Endothelial cell of umbilical vein (primary cell): ENCODE measurements around the gene ZNF99. TPM values are rescaled to one million over a fixed set of nuclear protein-coding genes. Genes with fewer than 3 reads are reported as not detected.
"Not testable (repeated sequence)": the region's sequence is repeated elsewhere in the genome, so short reads cannot be mapped to it uniquely, and the experiment has no call there.

ENCODE experiments used
- BruUV-seq: library from RNA; stranded (reverse); fragments of 400-500 nt; replicated peaks from 2 replicates; lab custom pipeline; 2021; lab: Mats Ljungman, UMichigan
- CTCF ChIA-PET: fragments of 300-600, 350-600 bp; sonication (Branson Sonifier 250); formaldehyde crosslinking; loops from one replicate; lab custom pipeline; 2021; ENCODE audit warnings: antibody characterized with exemption, inconsistent platforms; lab: Charles Lee
- POLR2A ChIA-PET: fragments of 300-600, 350-600 bp; sonication (Branson Sonifier 250); formaldehyde crosslinking; loops from one replicate; lab custom pipeline; 2021; ENCODE audit warnings: antibody characterized with exemption, inconsistent platforms; lab: Charles Lee
- DNase-seq: peaks from one replicate; pipeline ENCODE4 v3.0.0-alpha.2; 2011; ENCODE audit warnings: low read depth, low spot score
- FAIRE-seq: peaks from 2 replicates; lab custom pipeline; 2011; peaks lifted over from hg19 to GRCh38; lab: Jason Lieb, UNC
- H2AFZ ChIP-seq: 2 replicates; pipeline ENCODE4 v1.6.0; 2012; ENCODE audit warnings: low read depth, low read length, control low read depth, inconsistent platforms
- H3K27ac ChIP-seq: 2 replicates; pipeline ENCODE4 v1.5.1; 2011; ENCODE audit warnings: low read depth, mild to moderate bottlenecking, control low read depth, low read length, moderate library complexity; ENCODE audit not compliant: insufficient read depth
- H3K27me3 ChIP-seq, 2 experiments: 2 replicates each; pipeline versions ENCODE4 v1.6.0 to v1.6.1; 2011; ENCODE audit warnings: low read length in 2 of 2, mixed read lengths in 1 of 2; ENCODE audit not compliant: control insufficient read depth in 2 of 2, insufficient read depth in 2 of 2
- H3K36me3 ChIP-seq, 2 experiments: 2 replicates in 1 of 2; 3 replicates in 1 of 2; pipeline ENCODE4 v1.5.1; 2011; ENCODE audit warnings: low read length in 2 of 2, mild to moderate bottlenecking in 1 of 2, moderate library complexity in 1 of 2; ENCODE audit not compliant: control insufficient read depth in 2 of 2, insufficient read depth in 2 of 2; ENCODE audit errors: extremely low read depth in 1 of 2
- H3K4me1 ChIP-seq: 3 replicates; pipeline ENCODE4 v1.5.1; 2011; ENCODE audit warnings: mild to moderate bottlenecking, low read length; ENCODE audit not compliant: control insufficient read depth, insufficient read depth; ENCODE audit errors: extremely low read depth
- H3K4me2 ChIP-seq: 2 replicates; pipeline ENCODE4 v1.6.1; 2011; ENCODE audit warnings: low read length, control low read depth, mixed read lengths; ENCODE audit not compliant: insufficient read depth
- H3K4me3 ChIP-seq, 3 experiments: fragments of 200-600 bp in 1 of 3; sonication (generic), shearing (Covaris generic) in 1 of 3; replicated peaks in 1 of 3; 2 replicates each; pipeline ENCODE4 v1.5.1; 2011 to 2016; ENCODE audit warnings: control low read depth in 3 of 3, low read length in 3 of 3, mild to moderate bottlenecking in 2 of 3, inconsistent platforms in 1 of 3, low read depth in 1 of 3, moderate library complexity in 1 of 3; ENCODE audit not compliant: insufficient read depth in 1 of 3
- H3K79me2 ChIP-seq: 2 replicates; pipeline ENCODE4 v1.6.0; 2012; ENCODE audit warnings: low read length, inconsistent platforms; ENCODE audit not compliant: control insufficient read depth, insufficient read depth
- H3K9ac ChIP-seq: replicated peaks from 2 replicates; pipeline ENCODE3; 2011; ENCODE audit warnings: low read length, control low read depth; ENCODE audit not compliant: insufficient read depth; ENCODE audit errors: extremely low read depth
- H3K9me1 ChIP-seq: replicated peaks from 3 replicates; pipeline ENCODE4 v1.6.0; 2011; ENCODE audit warnings: mild to moderate bottlenecking, low read length; ENCODE audit not compliant: control insufficient read depth, insufficient read depth; ENCODE audit errors: extremely low read depth
- H3K9me3 ChIP-seq: replicated peaks from 2 replicates; pipeline ENCODE4 v1.5.1; 2012; ENCODE audit warnings: low read length, inconsistent platforms; ENCODE audit not compliant: control insufficient read depth, insufficient read depth
- H4K20me1 ChIP-seq: replicated peaks from 2 replicates; pipeline ENCODE3; 2011; ENCODE audit warnings: mild to moderate bottlenecking, low read length; ENCODE audit not compliant: control insufficient read depth, insufficient read depth; ENCODE audit errors: extremely low read depth
- EZH2 ChIP-seq: IDR thresholded peaks from 2 replicates; pipeline ENCODE4 v1.6.1; 2012; ENCODE audit warnings: borderline replicate concordance, low read depth, mild to moderate bottlenecking, moderate library complexity, low read length, inconsistent platforms; ENCODE audit not compliant: severe bottlenecking
- FOS ChIP-seq: IDR thresholded peaks from 2 replicates; pipeline ENCODE4 v1.6.1; 2011; ENCODE audit warnings: mild to moderate bottlenecking, low read length, moderate library complexity, borderline replicate concordance; ENCODE audit not compliant: insufficient read depth
- GATA2 ChIP-seq: IDR thresholded peaks from 2 replicates; pipeline ENCODE4 v1.7.0; 2011; ENCODE audit warnings: low read depth, mild to moderate bottlenecking, moderate library complexity, mixed read lengths, low read length; ENCODE audit not compliant: insufficient read length, insufficient read depth
- JUN ChIP-seq: IDR thresholded peaks from 2 replicates; pipeline ENCODE4 v1.6.1; 2011; ENCODE audit warnings: borderline replicate concordance, low read depth; ENCODE audit not compliant: insufficient read length, insufficient read depth
- MYC ChIP-seq: IDR thresholded peaks from one replicate; pipeline ENCODE4 v1.6.1; 2011; ENCODE audit warnings: mild to moderate bottlenecking, low read depth, low read length
- POLR2A ChIP-seq: IDR thresholded peaks from 2 replicates; pipeline ENCODE4 v1.6.1; 2012; ENCODE audit warnings: low read depth, mild to moderate bottlenecking, control low read depth, low read length
- POLR2AphosphoS5 ChIP-seq: IDR thresholded peaks from 2 replicates; pipeline ENCODE4 v1.6.1; 2012; ENCODE audit warnings: low read depth, mild to moderate bottlenecking, control low read depth, low read length, moderate library complexity; ENCODE audit not compliant: insufficient read depth
- dilution Hi-C: fragments of 300-500 bp; cut with MboI; formaldehyde crosslinking; loops from one replicate; pipeline ENCODE4 v1.15.0; 2019; ENCODE audit warnings: low sequenced_read_pairs; ENCODE audit not compliant: extremely low pct_ligation_motif_present
- intact Hi-C: fragments of 100-400 bp; cut with micrococcal nuclease; formaldehyde crosslinking; loops from one replicate; pipeline ENCODE4 v1.10.0; 2022
- polyA plus RNA-seq, 4 experiments: library from polyadenylated mRNA; depleted of rRNA in 3 of 4; stranded (reverse) in 3 of 4; unstranded in 1 of 4; fragments of >200 nt; gene quantifications; 2 replicates each; pipeline versions ENCODE4 v1.2.1 to v1.2.3, GENCODE V29; 2011 to 2012; ENCODE audit warnings: missing spikeins in 1 of 4
- total RNA-seq: library from RNA; stranded (reverse); gene quantifications from 2 replicates; pipeline ENCODE4 v1.2.3, GENCODE V29; 2021
- TF ChIP-seq, protein P1 (sequence below), 2 donors: IDR thresholded peaks; 1 replicate in 1 of 2; 2 replicates in 1 of 2; pipeline ENCODE4 v1.5.1; 2011; ENCODE audit warnings: low read length in 2 of 2, mild to moderate bottlenecking in 2 of 2, moderate library complexity in 2 of 2, control low read depth in 1 of 2, inconsistent platforms in 1 of 2, low read depth in 1 of 2; ENCODE audit not compliant: insufficient read depth in 1 of 2; ENCODE audit errors: extremely low read depth in 1 of 2
- TF ChIP-seq, protein P2 (sequence below): IDR thresholded peaks from 2 replicates; pipeline ENCODE4 v1.6.1; 2011; ENCODE audit not compliant: insufficient read depth, insufficient read length

Gene ZNF99
- total and polyA plus RNA-seq, 2 donors (not counting 3 experiments of a cell fraction or from before 2014, with no cell fraction given), result not detected

GRCh38 chr19:22728214-22728613 lies 55.7 kb downstream of the ZNF99 start:
- FAIRE-seq, H3K4me3 ChIP-seq, H2AFZ ChIP-seq, DNase-seq, H3K27ac ChIP-seq, BruUV-seq, H3K36me3 ChIP-seq, H3K9me3 ChIP-seq, intact Hi-C loops, H3K79me2 ChIP-seq, H3K4me2 ChIP-seq, H4K20me1 ChIP-seq, H3K9ac ChIP-seq, POLR2A ChIA-PET, CTCF ChIA-PET, H3K4me1 ChIP-seq, H3K9me1 ChIP-seq, H3K27me3 ChIP-seq, dilution Hi-C loops: not testable (repeated sequence)

GRCh38 chr19:22721533-22721932 lies 62.4 kb downstream of the ZNF99 start:
- intact Hi-C loops, H3K4me1 ChIP-seq, H3K9me3 ChIP-seq, H3K9me1 ChIP-seq, H3K4me2 ChIP-seq, H3K9ac ChIP-seq, H3K79me2 ChIP-seq, H3K36me3 ChIP-seq, H3K27ac ChIP-seq, BruUV-seq, H2AFZ ChIP-seq, DNase-seq, CTCF ChIA-PET, H3K4me3 ChIP-seq, H4K20me1 ChIP-seq, dilution Hi-C loops, H3K27me3 ChIP-seq, POLR2A ChIA-PET, FAIRE-seq: not testable (repeated sequence)

DNA sequence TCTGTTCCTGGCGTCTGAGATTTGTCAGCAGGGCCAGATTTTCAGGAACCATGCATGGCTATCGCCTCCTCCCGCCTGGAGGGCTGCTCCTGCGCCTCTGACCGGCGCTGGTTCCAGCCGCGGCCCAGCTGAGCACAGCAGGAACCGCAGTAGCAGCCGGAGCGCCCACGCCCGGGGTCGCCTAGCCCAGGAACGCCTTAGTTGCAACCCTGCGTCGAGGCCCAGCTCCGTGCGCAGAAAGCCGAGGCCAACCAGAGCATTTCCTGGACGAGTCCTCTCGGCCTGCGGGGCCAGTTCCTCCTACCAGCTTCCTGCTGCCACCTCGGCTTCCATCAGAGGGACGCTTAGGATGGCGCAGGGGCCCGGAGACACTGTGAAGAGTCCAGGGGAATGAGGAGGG lies 75.0 kb downstream of the ZNF99 start:
- no peaks in the 10 kb centered on the region for H4K20me1 ChIP-seq
- POLR2A ChIA-PET, result no interaction called here
- no peak overlapping the region for H3K4me3 ChIP-seq
- H3K27me3 ChIP-seq, result no peaks in the 10 kb centered on the region
- intact Hi-C loops (no loop called here), dilution Hi-C loops (no loop called here)
- H3K36me3 ChIP-seq, result no peaks in the 10 kb centered on the region
- no TSS peak for BruUV-seq
- no peak for TF ChIP-seq GATA2
- TF ChIP-seq EZH2, result no peak
- TF ChIP-seq, protein P1, sequence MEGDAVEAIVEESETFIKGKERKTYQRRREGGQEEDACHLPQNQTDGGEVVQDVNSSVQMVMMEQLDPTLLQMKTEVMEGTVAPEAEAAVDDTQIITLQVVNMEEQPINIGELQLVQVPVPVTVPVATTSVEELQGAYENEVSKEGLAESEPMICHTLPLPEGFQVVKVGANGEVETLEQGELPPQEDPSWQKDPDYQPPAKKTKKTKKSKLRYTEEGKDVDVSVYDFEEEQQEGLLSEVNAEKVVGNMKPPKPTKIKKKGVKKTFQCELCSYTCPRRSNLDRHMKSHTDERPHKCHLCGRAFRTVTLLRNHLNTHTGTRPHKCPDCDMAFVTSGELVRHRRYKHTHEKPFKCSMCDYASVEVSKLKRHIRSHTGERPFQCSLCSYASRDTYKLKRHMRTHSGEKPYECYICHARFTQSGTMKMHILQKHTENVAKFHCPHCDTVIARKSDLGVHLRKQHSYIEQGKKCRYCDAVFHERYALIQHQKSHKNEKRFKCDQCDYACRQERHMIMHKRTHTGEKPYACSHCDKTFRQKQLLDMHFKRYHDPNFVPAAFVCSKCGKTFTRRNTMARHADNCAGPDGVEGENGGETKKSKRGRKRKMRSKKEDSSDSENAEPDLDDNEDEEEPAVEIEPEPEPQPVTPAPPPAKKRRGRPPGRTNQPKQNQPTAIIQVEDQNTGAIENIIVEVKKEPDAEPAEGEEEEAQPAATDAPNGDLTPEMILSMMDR (IDR thresholded peaks at IDR 0.05; ENCODE audit: extremely low read depth in 1 of 2, insufficient read depth in 1 of 2, low read depth in 1 of 2, low read length in 2 of 2), result no peak
- TF ChIP-seq POLR2AphosphoS5, result no peak
- TF ChIP-seq POLR2A, result no peak
- no peak for TF ChIP-seq JUN
- no peak for TF ChIP-seq MYC
- no peak for TF ChIP-seq FOS
- TF ChIP-seq, protein P2, sequence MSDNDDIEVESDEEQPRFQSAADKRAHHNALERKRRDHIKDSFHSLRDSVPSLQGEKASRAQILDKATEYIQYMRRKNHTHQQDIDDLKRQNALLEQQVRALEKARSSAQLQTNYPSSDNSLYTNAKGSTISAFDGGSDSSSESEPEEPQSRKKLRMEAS, result no peak
- H3K9me3 ChIP-seq, result peaks cover under 1% of the 10 kb centered on the region
- H3K4me1 ChIP-seq, result no peaks in the 10 kb centered on the region
- no peak overlapping the region for H2AFZ ChIP-seq
- no peak overlapping the region for H3K9ac ChIP-seq
- CTCF ChIA-PET, result no interaction called here
- FAIRE-seq, result no peak
- no peaks in the 10 kb centered on the region for H3K9me1 ChIP-seq
- no peak for DNase-seq
- H3K4me2 ChIP-seq, result no peak overlapping the region
- H3K27ac ChIP-seq, result no peak overlapping the region
- no peaks in the 10 kb centered on the region for H3K79me2 ChIP-seq
